ENCODE results near the gene CCL3.

The CCL3 gene

DNA sequence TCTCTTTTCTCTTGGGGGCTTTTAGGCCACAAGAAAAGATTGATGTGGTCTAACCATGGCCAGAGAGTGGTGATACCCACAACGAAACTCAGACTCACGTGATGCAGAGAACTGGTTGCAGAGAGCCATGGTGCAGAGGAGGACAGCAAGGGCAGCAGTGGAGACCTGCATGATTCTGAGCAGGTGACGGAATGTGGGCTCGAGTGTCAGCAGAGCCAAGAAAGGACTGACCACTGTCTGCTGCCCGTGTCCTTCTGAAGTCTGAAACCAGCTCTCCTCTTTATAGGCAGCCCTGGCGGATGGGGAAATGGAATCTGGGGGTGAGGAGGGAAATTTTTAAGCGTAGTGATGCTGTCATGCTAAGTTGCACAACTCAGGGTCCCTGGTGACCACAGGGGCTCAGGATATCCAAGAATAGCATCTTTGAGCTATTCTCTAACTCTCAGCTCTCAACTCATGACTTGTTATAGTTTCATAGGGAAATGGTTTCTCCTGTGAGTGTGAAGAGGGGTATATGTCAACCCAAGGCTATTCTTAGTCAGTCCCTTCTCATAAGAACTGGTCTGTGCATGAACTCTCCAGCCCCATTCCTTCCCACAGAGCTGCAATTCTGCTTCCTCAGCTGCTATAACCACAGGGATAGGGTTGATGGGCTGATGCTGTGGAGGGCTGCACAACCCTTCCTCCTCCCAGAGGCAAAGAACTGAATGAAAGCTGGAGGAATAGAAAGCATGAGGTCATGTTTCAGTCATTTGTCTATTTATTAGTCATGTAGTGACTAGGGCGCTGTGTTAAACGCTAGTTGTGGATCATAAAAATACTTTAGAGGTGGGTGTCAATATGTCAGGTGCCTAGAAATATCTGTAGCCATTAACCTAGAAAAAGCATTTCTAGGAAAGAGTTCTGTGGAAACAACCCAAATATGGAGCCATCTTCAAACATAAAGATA is at the start of gene CCL3:
Gene CCL3 (minus strand): TSS at position 256 of the 949 bp plus-strand sequence. CDS start 85 bp downstream, at position 171.
- H3K9ac ChIP-seq: peak within 1 kb of the TSS; percentile 55; the same call in 1 of the 2 replicates
- no peaks in the 10 kb centered on the region for H3K36me3 ChIP-seq
- no peaks in the 10 kb centered on the region for H3K9me3 ChIP-seq
- H4K20me1 ChIP-seq: no peaks in the 10 kb centered on the region
- H3K27ac ChIP-seq: peak within 1 kb of the TSS; percentile 52; the same call in 1 of the 2 replicates
- H3K4me1 ChIP-seq: peaks cover 73% of the 10 kb centered on the region
- no peaks in the 10 kb centered on the region for H3K27me3 ChIP-seq
- peak; percentile 99 for TF ChIP-seq Cebpa-rat (IDR thresholded peaks at IDR 0.05)
- H3K4me3 ChIP-seq: peak within 1 kb of the TSS; percentile 40; the same call in 1 of the 2 replicates
- peak within 1 kb of the TSS; percentile 82 for H3K4me2 ChIP-seq

DNA sequence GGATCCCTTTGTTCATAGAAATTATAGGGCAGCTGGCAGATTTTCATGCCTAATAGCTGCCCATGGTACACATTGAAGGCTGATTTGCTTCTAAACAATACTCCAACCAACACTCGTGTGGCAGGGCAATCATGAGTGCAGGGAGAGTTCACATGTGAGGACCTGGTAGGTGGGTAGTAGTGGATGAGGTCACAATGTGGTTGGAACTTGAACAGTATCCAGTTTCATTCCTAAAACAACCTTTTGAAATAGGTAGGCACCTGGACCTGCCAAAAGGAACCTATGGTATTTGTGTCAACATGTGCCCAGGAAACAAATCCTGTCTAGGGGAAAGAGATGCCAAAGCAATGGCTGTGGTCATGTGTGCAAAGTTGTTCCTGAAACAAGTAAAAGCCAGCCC is 46.5 kb upstream of the CCL3 start:
- peaks cover 7% of the 10 kb centered on the region for H3K9me3 ChIP-seq
- no peak overlapping the region for H3K4me3 ChIP-seq
- H4K20me1 ChIP-seq: no peaks in the 10 kb centered on the region
- H3K4me1 ChIP-seq: no peaks in the 10 kb centered on the region
- TF ChIP-seq Cebpa-rat (IDR thresholded peaks at IDR 0.05): no peak
- no peaks in the 10 kb centered on the region for H3K36me3 ChIP-seq
- no peaks in the 10 kb centered on the region for H3K27me3 ChIP-seq
- H3K27ac ChIP-seq: no peak overlapping the region
- no peak overlapping the region for H3K4me2 ChIP-seq
- H3K9ac ChIP-seq: no peak overlapping the region

DNA sequence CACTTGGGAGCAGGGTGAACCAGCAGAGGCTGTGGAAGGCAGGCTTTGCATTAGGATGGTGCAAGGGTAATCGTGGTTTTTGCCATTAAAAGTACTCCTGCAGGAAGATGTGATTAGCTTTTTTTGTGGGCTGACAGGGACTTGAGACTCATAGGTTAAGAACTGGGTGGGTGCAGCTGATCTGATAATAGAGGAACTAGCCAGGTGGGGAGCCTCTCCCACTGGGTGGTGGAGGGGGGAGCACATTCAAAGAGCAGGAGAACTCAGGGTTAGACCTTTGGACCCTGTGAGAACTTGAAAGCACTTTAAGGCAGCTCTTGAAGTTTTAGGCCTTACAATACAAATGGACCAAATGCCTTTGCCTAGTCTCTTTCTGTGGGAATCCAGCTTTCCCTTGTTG is 46.1 kb upstream of the CCL3 start:
- Histone ChIP-seq H3K9ac (no peak overlapping the region), H3K27me3 (no peaks in the 10 kb centered on the region), H3K4me3 (no peak overlapping the region), H3K36me3 (no peaks in the 10 kb centered on the region), H3K4me2 (no peak overlapping the region), H3K4me1 (no peaks in the 10 kb centered on the region), H3K9me3 (peaks cover 7% of the 10 kb centered on the region), H3K27ac (no peak overlapping the region), H4K20me1 (no peaks in the 10 kb centered on the region)
- TF ChIP-seq Cebpa-rat (IDR thresholded peaks at IDR 0.05): no peak

DNA sequence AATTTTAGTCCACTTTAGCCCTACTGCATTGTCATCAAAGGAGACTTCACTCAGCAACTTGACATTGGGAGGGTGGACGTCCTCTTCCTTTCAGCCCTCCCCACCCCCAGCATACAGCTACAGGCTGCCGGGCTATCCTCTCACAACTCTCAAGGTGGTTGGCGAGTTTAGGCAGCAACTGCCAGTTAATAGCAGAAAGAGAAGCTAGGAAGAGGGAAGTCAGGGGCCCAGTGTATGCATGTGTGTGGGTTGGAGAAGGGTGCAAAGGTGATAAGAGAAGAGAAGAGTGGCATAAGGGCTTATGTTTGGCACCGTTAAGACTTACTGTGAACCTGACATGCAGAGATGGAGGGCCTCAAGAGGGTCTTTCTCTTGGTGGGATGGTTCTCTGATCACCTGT is 45.5 kb upstream of the CCL3 start:
- no peak for TF ChIP-seq Cebpa-rat (IDR thresholded peaks at IDR 0.05)

DNA sequence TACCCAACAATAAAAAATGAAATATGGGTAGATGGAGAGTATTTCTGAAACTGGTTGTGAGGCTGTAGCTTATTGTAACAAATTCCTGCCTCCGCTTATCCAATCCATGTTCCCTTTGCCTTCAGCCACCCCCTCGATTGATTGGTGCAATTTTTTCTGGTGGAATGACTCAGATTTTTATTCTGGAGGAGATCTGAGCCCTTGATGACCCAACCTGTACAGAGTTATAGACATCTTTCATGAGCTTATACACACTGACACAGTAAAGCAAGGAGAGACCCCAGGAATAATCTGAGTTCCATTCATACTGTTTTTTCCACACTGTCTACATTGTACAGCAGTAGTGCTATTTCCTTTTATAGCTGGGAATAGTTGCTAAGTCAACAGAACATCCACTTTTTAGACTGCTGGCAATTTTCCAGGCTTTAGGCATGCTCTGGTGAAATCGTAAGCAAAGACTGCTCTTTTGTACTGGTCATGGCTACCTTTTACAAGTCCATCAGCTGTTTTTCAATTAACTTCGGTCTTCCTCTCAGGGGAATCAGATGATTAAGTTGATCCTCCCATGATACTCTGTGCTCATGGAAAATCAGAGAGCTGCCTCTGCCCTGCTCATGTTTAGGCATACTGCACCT is 43.8 kb upstream of the CCL3 start:
- H3K4me1 ChIP-seq: no peaks in the 10 kb centered on the region

More for the DNA sequence above, 45.5 kb upstream of the CCL3 start:
- Histone ChIP-seq H4K20me1 (no peaks in the 10 kb centered on the region), H3K4me3 (no peak overlapping the region), H3K27ac (no peak overlapping the region), H3K27me3 (no peaks in the 10 kb centered on the region), H3K4me1 (no peaks in the 10 kb centered on the region), H3K9ac (no peak overlapping the region), H3K4me2 (no peak overlapping the region), H3K36me3 (no peaks in the 10 kb centered on the region), H3K9me3 (peaks cover 7% of the 10 kb centered on the region)

DNA sequence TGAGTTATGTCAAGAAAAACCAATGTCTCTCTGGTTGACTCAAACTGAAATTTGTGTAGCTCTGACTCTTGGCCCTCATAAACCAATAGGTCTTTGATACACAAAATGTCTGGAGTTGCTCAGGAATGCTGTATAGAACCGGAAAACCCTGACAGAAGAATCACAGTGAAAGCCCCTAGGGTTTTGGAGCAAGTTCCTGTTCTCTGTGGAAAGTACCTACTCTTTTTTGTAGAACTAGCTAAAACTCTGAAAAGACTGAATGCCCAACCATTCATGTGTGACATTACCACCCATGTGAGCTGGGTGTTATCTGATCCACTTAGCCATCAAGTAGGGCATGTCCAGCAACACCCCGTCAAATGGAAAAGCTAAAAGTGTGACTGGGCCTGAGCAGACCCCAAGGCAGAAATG is 42.5 kb upstream of the CCL3 start:
- peaks cover under 1% of the 10 kb centered on the region; the same call in 1 of the 2 replicates for H3K4me1 ChIP-seq
- H3K36me3 ChIP-seq: no peaks in the 10 kb centered on the region
- H4K20me1 ChIP-seq: no peaks in the 10 kb centered on the region
- H3K4me2 ChIP-seq: no peak overlapping the region; the same call in 1 of the 2 replicates
- H3K4me3 ChIP-seq: no peak overlapping the region
- no peak overlapping the region for H3K9ac ChIP-seq
- no peak for TF ChIP-seq Cebpa-rat (IDR thresholded peaks at IDR 0.05)
- H3K9me3 ChIP-seq: peaks cover 8% of the 10 kb centered on the region
- no peak overlapping the region for H3K27ac ChIP-seq
- no peaks in the 10 kb centered on the region for H3K27me3 ChIP-seq

More for the DNA sequence above, 43.8 kb upstream of the CCL3 start:
- Histone ChIP-seq H3K4me2 (no peak overlapping the region), H3K9me3 (peaks cover 7% of the 10 kb centered on the region), H3K4me3 (no peak overlapping the region), H3K27ac (no peak overlapping the region), H3K9ac (no peak overlapping the region), H4K20me1 (no peaks in the 10 kb centered on the region), H3K27me3 (no peaks in the 10 kb centered on the region), H3K36me3 (no peaks in the 10 kb centered on the region)
- no peak for TF ChIP-seq Cebpa-rat (IDR thresholded peaks at IDR 0.05)

DNA sequence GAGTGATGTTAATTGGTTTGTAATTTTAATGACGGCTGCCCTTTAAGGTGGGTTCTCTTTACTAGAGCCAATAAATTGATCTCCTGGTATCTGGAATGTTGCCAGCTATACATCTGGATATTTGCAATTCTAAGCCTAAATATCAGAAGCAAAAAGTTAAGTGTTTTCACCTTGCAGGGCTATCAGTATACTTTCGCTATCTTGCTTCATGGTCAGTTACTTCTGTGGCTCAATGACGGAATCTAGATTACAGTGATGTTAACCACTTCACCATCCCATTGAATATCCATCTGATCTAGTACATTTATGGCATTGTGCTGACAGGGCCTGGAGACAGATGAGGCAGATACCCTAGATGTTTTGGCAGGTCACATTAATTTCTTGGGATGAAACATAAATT is 42.0 kb upstream of the CCL3 start:
- H3K27ac ChIP-seq: no peak overlapping the region
- H3K4me3 ChIP-seq: no peak overlapping the region
- no peak overlapping the region for H3K4me2 ChIP-seq
- H3K27me3 ChIP-seq: no peaks in the 10 kb centered on the region
- no peak overlapping the region for H3K9ac ChIP-seq
- H4K20me1 ChIP-seq: no peaks in the 10 kb centered on the region
- no peak for TF ChIP-seq Cebpa-rat (IDR thresholded peaks at IDR 0.05)
- no peaks in the 10 kb centered on the region for H3K36me3 ChIP-seq
- H3K9me3 ChIP-seq: peaks cover 13% of the 10 kb centered on the region
- H3K4me1 ChIP-seq: peaks cover 5% of the 10 kb centered on the region; the same call in 1 of the 2 replicates

DNA sequence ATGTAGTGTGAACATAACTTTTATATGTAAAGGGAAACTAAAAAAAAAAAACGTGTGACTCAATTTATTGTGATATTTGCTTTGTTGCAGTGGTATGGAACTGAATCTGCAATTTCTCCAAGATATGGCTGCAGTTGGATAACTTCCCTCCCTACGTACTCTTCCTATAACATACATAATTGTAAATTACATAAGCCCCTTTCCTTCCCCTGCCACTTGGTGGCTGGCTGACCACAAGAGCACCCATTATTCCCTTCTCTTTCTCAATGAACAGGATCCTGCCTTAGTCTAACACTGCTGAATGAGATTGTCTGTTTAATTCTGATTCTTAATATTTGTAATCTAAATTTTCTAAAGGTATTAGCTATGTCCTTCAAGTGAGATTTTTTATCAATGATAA is 41.5 kb upstream of the CCL3 start:
- H4K20me1 ChIP-seq: no peaks in the 10 kb centered on the region
- peaks cover 8% of the 10 kb centered on the region; the same call in 1 of the 2 replicates for H3K4me1 ChIP-seq
- no peaks in the 10 kb centered on the region for H3K27me3 ChIP-seq
- no peak overlapping the region for H3K27ac ChIP-seq
- H3K36me3 ChIP-seq: no peaks in the 10 kb centered on the region
- no peak overlapping the region for H3K4me2 ChIP-seq
- H3K9me3 ChIP-seq: peaks cover 18% of the 10 kb centered on the region
- H3K9ac ChIP-seq: no peak overlapping the region
- H3K4me3 ChIP-seq: no peak overlapping the region
- TF ChIP-seq Cebpa-rat (IDR thresholded peaks at IDR 0.05): no peak

DNA sequence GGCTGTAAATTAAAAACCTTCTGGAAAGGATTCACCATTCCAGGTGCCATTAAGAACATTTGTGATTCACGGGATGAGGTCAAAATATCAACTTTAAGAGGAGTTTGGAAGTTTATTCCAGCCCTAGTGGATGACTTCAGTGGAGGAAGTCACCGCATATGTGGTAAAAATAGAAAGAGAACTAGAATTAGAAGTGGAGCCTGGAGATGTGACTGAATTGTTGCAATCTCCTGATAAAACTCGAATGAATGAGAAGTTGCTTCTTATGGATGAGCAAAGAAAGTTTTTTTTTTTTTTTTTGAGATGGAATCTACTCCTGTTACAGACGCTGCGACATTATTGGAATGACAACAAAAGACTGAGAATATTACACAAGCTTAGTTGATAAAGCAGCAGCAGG is 40.4 kb upstream of the CCL3 start:
- H3K4me3 ChIP-seq: no peak overlapping the region
- H4K20me1 ChIP-seq: no peaks in the 10 kb centered on the region
- H3K4me2 ChIP-seq: no peak overlapping the region
- no peak overlapping the region for H3K9ac ChIP-seq
- no peaks in the 10 kb centered on the region for H3K27me3 ChIP-seq
- no peaks in the 10 kb centered on the region for H3K36me3 ChIP-seq
- TF ChIP-seq Cebpa-rat (IDR thresholded peaks at IDR 0.05): no peak
- H3K27ac ChIP-seq: no peak overlapping the region
- peaks cover 29% of the 10 kb centered on the region for H3K9me3 ChIP-seq
- H3K4me1 ChIP-seq: peaks cover 8% of the 10 kb centered on the region; the same call in 1 of the 2 replicates

DNA sequence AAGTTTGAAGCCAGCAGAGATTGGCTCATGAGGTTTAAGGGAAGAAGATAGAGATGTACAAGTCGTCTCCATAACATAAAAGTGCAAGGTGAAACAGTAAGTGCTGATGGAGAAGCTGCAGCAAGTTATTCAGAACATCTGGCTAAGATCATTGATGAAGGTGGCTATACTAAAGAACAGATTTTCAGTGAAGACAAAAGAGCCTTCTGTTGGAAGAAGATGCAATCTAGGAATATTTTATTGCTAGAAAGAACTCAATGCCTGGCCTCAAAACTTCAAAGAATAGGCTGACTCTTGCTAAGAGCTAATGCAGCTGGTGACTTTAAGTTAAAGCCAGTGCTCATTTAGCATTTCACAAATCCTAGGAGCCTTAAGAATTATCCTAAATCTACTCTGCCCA is 39.7 kb upstream of the CCL3 start:
- Histone ChIP-seq H3K9me3 (peaks cover 36% of the 10 kb centered on the region), H3K4me3 (no peak overlapping the region), H3K9ac (no peak overlapping the region), H3K4me1 (peaks cover 8% of the 10 kb centered on the region; the same call in 1 of the 2 replicates), H4K20me1 (no peaks in the 10 kb centered on the region), H3K36me3 (no peaks in the 10 kb centered on the region), H3K27ac (no peak overlapping the region), H3K4me2 (no peak overlapping the region), H3K27me3 (no peaks in the 10 kb centered on the region)
- TF ChIP-seq Cebpa-rat (IDR thresholded peaks at IDR 0.05): no peak
